Stimulated activated CD4-positive, alpha-beta T cell treated with anti-CD3 and anti-CD28 coated beads, Interleukin-4, amount 100 ng/mL, for 24 hours (primary cell): ENCODE measurements around the gene MED8.
"Not testable (repeated sequence)": the region's sequence is repeated elsewhere in the genome, so short reads cannot be mapped to it uniquely, and the experiment has no call there.

ENCODE experiments used
- DNase-seq: peaks from one replicate; pipeline ENCODE4 v3.0.0-alpha.2; 2020

The MED8 gene

DNA sequence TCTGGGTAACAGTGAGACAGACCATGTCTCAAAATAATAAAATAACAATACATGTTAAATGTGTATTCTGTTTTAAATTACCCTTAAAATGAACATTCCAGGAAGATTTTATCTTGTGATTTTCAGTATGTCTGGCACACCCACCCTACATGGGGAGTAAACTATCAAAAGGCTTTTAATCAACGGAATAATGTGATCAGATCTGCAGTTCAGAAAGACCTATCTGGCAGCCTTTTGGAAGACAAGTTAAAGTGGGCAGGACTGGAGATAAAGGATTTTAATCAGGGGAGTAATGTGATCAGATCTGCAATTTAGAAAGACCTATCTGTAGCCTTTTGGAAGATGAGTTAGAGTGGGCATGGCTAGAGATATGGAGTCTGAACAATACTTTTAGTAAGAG lies 10.1 kb downstream of the MED8 start:
- no peak for DNase-seq

DNA sequence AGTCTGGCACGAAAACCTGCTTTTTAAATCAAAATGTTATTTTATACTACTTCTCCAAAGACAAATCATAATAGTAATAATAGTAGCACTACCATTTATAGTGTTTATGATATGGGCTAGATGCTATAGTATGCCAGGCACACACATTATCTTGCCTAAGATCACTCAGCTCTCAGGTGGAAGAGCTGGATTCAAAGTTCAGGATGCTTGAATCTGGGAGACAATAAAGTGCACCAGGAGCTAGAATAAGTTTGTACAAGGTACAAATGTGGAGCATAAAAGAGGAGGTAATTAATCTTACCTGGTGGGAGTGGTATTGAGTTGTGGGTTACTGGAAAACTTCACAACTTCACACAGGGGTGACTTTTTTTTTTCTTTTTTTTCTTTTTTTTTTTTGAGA lies 11.8 kb downstream of the MED8 start:
- no peak for DNase-seq

DNA sequence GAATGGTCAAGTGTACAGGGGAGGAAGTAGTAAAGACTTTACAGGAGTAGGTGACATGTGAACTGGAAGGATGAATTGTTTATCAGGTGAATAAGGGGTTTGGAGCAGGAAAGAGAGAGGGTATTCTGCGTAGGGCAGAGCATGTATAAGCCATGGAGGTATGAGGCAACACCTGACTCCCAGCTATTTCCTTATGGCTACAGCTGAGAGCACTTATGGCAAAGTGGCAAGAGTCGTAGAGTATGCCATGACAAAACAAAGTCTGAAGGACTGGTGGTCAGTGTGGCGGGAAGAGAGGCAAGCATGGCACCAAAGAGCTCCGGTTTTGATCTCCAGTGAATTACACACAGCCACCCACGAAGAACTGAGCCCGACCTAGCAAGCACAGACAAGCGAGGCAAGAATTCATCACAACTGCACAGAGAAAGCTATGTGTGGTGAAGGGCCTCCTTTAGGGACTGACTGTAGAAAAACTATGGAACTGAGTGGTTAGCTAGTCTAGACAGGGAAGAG lies 12.8 kb downstream of the MED8 start:
- no peak for DNase-seq

DNA sequence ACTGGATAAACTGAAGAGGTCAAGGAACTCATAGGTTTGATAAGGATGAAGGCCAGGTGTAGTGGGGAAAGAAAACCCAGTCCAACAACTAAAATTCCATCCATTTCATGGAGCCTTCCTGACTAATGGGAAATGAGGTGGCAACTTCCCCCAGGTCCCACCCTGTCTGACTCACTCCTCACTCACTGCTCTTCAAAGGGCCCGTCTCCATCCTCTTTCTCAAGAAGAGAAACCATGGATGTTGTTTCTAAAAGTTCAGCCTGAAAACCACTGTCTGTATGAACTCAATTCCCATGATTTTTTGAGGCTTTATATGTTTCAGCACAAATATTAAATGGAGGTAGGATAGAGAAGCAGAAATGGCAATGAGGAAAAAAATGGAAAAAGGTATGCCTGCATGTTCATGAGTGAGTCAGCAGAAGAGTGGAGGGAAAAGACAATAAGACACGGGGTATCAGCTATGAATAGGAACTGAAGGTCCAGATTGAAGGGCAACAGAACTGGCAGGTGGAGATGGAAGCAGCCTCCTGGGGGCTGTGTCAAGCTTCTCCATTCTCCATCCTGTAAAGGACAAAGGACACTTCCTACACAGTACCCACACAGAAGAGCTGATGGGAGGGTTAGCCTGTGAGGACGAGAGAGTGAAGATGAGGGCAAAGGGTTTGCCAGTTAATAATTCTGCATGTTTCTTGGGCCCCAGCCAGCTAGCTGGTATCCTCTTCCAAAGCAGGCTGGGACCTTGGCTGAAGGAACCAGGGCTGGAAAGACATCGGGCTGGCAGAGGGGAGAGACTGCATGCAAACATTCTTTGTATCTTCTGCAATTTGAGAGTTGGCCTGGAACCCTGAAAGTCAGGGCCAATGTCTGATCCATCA lies 16.3 kb downstream of the MED8 start:
- no peak for DNase-seq

GRCh38 chr1:43372172-43372571 lies 17.4 kb downstream of the MED8 start:
- no peak for DNase-seq

GRCh38 chr1:43370564-43370963 lies 19.0 kb downstream of the MED8 start:
- DNase-seq = no peak

DNA sequence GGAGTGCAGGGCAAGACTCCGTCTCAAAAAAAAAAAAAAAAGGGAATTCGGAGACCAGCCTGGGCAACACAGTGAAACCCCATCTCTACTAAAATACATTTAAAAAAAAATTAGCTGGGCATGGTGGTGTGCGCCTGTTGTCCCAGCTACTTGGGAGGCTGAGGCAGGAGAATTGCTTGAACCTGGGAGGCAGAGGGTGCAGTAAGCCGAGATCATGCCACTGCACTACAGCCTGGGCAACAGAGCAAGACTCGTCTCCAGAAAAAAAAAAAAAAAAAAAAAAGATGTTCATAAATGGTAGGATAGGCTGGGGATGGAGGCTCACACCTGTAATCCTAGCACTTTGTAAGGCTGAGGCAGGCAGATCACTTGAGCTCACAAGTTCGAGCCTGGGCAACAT lies 19.8 kb downstream of the MED8 start:
- not testable (repeated sequence) for DNase-seq

GRCh38 chr1:43368646-43369020 lies 21.0 kb downstream of the MED8 start:
- no peak for DNase-seq

- DNase-seq = peak; percentile 89
Measured at GRCh38 chr1:43367904-43368645, 21.5 kb downstream of the MED8 start, which contains the start of gene ELOVL1. Gene ELOVL1, minus strand, starts transcription at chr1:43368011. Its CDS starts 2,402 bp downstream, at chr1:43365609.

- DNase-seq = peak; percentile 46
Measured at GRCh38 chr1:43367026-43367903, 22.3 kb downstream of the MED8 start.

GRCh38 chr1:43366601-43367025 lies 23.0 kb downstream of the MED8 start:
- no peak for DNase-seq

- DNase-seq = no peak
Measured at GRCh38 chr1:43366179-43366578, 23.4 kb downstream of the MED8 start.

DNA sequence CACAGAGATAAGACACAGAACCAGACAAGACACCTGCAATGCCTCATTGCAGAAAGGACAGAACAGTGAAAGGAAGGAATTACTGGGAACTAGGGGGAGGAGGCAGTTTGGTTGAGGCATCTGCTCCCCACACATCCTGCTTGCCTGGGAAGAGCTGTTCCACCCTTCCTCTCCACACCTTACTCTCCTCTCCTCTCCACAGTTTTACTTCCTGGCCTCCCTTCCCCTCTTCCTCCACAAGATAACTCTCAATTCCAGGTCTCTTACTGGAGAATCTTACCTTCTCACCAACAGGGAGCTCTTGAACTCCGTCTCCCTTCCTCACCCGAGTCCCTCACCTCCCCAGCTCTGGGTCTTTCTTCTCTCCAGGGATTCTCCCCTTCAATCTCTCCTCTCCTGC lies 23.9 kb downstream of the MED8 start:
- no peak for DNase-seq

- no peak for DNase-seq
Measured at GRCh38 chr1:43363935-43364525, 25.6 kb downstream of the MED8 start.

DNA sequence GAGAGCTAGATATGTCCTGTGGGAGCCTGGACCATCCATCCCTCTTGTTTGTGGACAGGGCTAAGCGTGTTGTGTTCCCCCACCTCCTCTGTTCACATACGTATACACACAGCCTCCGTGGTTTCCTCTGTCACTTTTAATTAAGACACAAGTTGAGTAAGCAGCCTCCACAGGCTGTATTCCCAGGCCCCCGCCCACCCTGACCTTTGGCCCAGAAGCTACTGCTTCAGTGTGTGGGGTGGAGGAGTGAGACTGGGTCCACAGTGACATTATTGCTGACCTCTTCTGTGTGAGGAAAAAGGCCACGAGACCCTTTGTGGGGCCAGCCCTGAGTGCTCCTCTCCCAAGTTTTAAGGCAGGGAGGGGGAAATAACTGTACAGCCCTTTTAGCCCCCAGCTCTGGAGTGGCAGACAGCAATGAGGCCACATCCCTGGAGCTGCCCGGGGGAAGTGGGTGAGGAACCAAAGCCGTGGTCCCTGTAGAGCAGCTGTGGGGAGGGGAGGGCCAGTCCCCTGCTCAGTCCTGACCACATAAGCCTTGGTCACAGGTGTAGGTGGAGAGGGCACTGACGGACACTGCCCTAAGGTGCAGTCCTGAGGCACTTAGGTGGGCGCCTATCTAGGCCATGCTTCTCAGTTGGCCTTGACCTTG lies 26.2 kb downstream of the MED8 start:
- DNase-seq = no peak

- no peak for DNase-seq
Measured at GRCh38 chr1:43360616-43361015, 29.0 kb downstream of the MED8 start.

GRCh38 chr1:43359696-43360095 lies 29.9 kb downstream of the MED8 start:
- no peak for DNase-seq

DNA sequence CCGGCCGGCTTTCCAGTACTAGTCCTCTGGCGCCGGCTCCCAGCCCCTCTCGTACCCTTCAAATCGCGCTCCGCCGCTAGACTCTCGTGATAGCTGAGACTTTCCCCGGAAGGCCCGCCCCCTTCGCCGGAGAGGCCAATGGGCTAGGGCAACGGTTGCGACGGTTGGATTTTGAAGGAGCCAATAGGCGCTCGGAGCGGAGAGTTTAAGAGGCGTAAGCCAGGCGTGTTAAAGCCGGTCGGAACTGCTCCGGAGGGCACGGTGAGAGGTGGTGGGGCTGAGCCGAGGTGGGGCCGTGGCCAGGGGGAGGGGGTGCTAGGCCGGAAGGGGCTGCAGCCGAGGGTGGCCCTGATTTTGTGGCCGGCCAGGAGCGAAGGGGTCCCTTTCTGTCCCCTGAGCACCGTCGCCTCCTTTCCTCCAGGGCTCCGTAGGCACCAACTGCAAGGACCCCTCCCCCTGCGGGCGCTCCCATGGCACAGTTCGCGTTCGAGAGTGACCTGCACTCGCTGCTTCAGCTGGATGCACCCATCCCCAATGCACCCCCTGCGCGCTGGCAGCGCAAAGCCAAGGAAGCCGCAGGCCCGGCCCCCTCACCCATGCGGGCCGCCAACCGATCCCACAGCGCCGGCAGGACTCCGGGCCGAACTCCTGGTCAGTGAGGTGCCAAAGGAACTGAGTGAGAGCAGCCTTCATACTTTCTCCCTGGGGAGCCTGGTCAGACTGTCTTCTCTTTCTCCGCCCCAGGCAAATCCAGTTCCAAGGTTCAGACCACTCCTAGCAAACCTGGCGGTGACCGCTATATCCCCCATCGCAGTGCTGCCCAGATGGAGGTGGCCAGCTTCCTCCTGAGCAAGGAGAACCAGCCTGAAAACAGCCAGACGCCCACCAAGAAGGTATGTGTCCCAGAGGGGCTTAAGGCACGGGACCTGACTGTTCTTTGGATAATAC lies 30.6 kb downstream of the MED8 start, which contains the start of gene CDC20:
Gene CDC20 (plus strand): TSS at position 236 of the 948 bp plus-strand sequence. CDS start 235 bp downstream, at position 471.
- DNase-seq = peak; percentile 99

GRCh38 chr1:43358121-43358745 lies 31.4 kb downstream of the MED8 start:
- no peak for DNase-seq

DNA sequence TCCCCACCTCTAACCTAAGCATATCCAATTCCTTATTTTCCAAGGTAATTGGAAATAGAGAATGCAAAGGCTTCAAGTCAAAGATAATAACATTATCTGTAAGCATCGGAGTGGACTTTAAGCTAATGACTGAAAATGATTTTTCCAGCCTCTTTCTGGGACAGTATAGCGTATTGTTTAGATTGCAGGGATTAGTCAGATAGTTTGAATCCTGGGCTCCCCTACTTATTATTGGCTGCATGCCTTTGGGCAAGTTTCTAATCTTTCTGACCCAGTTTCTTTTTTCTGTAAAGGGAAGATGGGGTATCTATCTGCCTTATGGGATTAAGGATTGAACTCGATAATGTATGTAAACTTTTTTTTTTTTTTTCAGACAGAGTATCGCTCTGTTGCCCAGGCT lies 32.3 kb downstream of the MED8 start:
- no peak for DNase-seq
